Left ventricle myocardium superior (tissue), 1 donor: ENCODE results near the gene DLG2. TPM values are rescaled to one million over a fixed set of nuclear protein-coding genes. Genes with fewer than 3 reads are reported as not detected.
"Not testable (repeated sequence)": the region's sequence is repeated elsewhere in the genome, so short reads cannot be mapped to it uniquely, and the experiment has no call there.

Experiments used
- ATAC-seq: fragments of 200-7000 bp; cut with Tn5 transposase; one replicate; pipeline ENCODE4 v1.9.1; 2020; ENCODE audit warnings: mild to moderate bottlenecking, moderate library complexity
- DNase-seq: peaks from one replicate; pipeline ENCODE4 v3.0.0-alpha.2; 2020
- intact Hi-C: fragments of 100-400 bp; cut with micrococcal nuclease; formaldehyde crosslinking; loops from one replicate; pipeline ENCODE4 v1.11.0; 2022
- total RNA-seq: library from RNA; stranded (reverse); fragmentation: NEBNext Ultra II Directional; extraction: Animal tissue kit (Norgen Biotek cat#: 25700); gene quantifications from one replicate; pipeline ENCODE4 v1.2.1, GENCODE V29; 2021
- donor health status: DM: no; HTN: yes; CAD: no; lungs with severe emphysema.

Gene DLG2
- total RNA-seq, 1 donor from 2014 or later = 5.7 TPM

- DNase-seq = no peak
- no peak for ATAC-seq
- intact Hi-C loops = no loop called here
Observed at GRCh38 chr11:83475760-83476159, 2151.4 kb downstream of the DLG2 start.

GRCh38 chr11:83473743-83474142, 2153.4 kb downstream of the DLG2 start:
- ATAC-seq = no peak
- no peak for DNase-seq
- intact Hi-C loops = no loop called here

- intact Hi-C loops = no loop called here
- ATAC-seq = no peak
- no peak for DNase-seq
Observed at GRCh38 chr11:83472806-83473205, 2154.3 kb downstream of the DLG2 start.

GRCh38 chr11:83471831-83472727, 2155.1 kb downstream of the DLG2 start:
- intact Hi-C loops = no loop called here
- ATAC-seq (no peak), DNase-seq (no peak)

GRCh38 chr11:83467837-83468236, 2159.3 kb downstream of the DLG2 start:
- DNase-seq = no peak
- ATAC-seq = no peak
- intact Hi-C loops = no loop called here

- DNase-seq = no peak
- intact Hi-C loops = no loop called here
- no peak for ATAC-seq
Observed at GRCh38 chr11:83464160-83464944, 2162.8 kb downstream of the DLG2 start.

- DNase-seq (no peak), ATAC-seq (no peak)
- intact Hi-C loops = no loop called here
Observed at GRCh38 chr11:83459798-83460197, 2167.3 kb downstream of the DLG2 start.

GRCh38 chr11:83456566-83456965, 2170.6 kb downstream of the DLG2 start:
- intact Hi-C loops = no loop called here
- DNase-seq (no peak), ATAC-seq (no peak)

- ATAC-seq = no peak
- no peak for DNase-seq
- intact Hi-C loops = no loop called here
Observed at GRCh38 chr11:83456075-83456474, 2171.1 kb downstream of the DLG2 start.

GRCh38 chr11:83455356-83455755, 2171.8 kb downstream of the DLG2 start:
- DNase-seq = no peak
- ATAC-seq = no peak
- intact Hi-C loops = no loop called here

GRCh38 chr11:83454674-83455073, 2172.5 kb downstream of the DLG2 start:
- intact Hi-C loops = no loop called here

GRCh38 chr11:83449338-83449913, 2177.7 kb downstream of the DLG2 start:
- ATAC-seq = no peak
- intact Hi-C loops = no loop called here
- DNase-seq = no peak

More at GRCh38 chr11:83454674-83455073, 2172.5 kb downstream of the DLG2 start:
- ATAC-seq (no peak), DNase-seq (no peak)

GRCh38 chr11:83448686-83449085, 2178.5 kb downstream of the DLG2 start:
- ATAC-seq (no peak), DNase-seq (no peak)
- intact Hi-C loops = no loop called here

- ATAC-seq, DNase-seq, intact Hi-C loops: not testable (repeated sequence)
Observed at GRCh38 chr11:83443880-83444279, 2183.3 kb downstream of the DLG2 start.

- DNase-seq (no peak), ATAC-seq (no peak)
- intact Hi-C loops = no loop called here
Observed at GRCh38 chr11:83441601-83442000, 2185.5 kb downstream of the DLG2 start.

GRCh38 chr11:83441171-83441570, 2186.0 kb downstream of the DLG2 start:
- ATAC-seq (no peak), DNase-seq (no peak)
- intact Hi-C loops = no loop called here

- ATAC-seq (no peak), DNase-seq (no peak)
Observed at GRCh38 chr11:83438438-83438837, 2188.7 kb downstream of the DLG2 start.

GRCh38 chr11:83437939-83438338, 2189.2 kb downstream of the DLG2 start:
- no peak for ATAC-seq
- DNase-seq = no peak
- intact Hi-C loops = no loop called here

More at GRCh38 chr11:83438438-83438837, 2188.7 kb downstream of the DLG2 start:
- intact Hi-C loops = no loop called here

GRCh38 chr11:83436855-83437254, 2190.3 kb downstream of the DLG2 start:
- no peak for DNase-seq

GRCh38 chr11:83434812-83435211, 2192.3 kb downstream of the DLG2 start:
- DNase-seq, ATAC-seq, intact Hi-C loops: not testable (repeated sequence)

More at GRCh38 chr11:83436855-83437254, 2190.3 kb downstream of the DLG2 start:
- intact Hi-C loops = no loop called here
- no peak for ATAC-seq
